Measurements from ENCODE around the gene MRPL22.

The MRPL22 gene

GRCh38 chr5:155008669-155009068 is 67.8 kb downstream of the MRPL22 start:
- H3K4me3 ChIP-seq (ENCODE audit: low read depth, low read length): no peak overlapping the region
- DNase-seq (ENCODE audit: low read depth): no peak
- no peak for TF ChIP-seq CTCF (IDR thresholded peaks at IDR 0.05; ENCODE audit: control insufficient read depth, extremely low read depth, insufficient read depth)

- TF ChIP-seq CTCF (IDR thresholded peaks at IDR 0.05; ENCODE audit: control insufficient read depth, extremely low read depth, insufficient read depth): no peak
- no peak for DNase-seq (ENCODE audit: low read depth)
- no peak overlapping the region for H3K4me3 ChIP-seq (ENCODE audit: low read depth, low read length)
These were observed 70.0 kb downstream of the MRPL22 start for GRCh38 chr5:155010881-155011280.

GRCh38 chr5:155013526-155013925 is 72.7 kb downstream of the MRPL22 start, which contains the start of gene KIF4B:
KIF4B (plus strand) TSS chr5:155013755; CDS start chr5:155013860, 105 bp downstream.
- DNase-seq (ENCODE audit: low read depth): no peak
- TF ChIP-seq CTCF (IDR thresholded peaks at IDR 0.05; ENCODE audit: control insufficient read depth, extremely low read depth, insufficient read depth): no peak
- peak within 1 kb of the TSS; percentile 23; the same call in 1 of the 2 replicates for H3K4me3 ChIP-seq (ENCODE audit: low read depth, low read length)

- H3K4me3 ChIP-seq (ENCODE audit: low read depth, low read length): no peak overlapping the region
- no peak for DNase-seq (ENCODE audit: low read depth)
- no peak for TF ChIP-seq CTCF (IDR thresholded peaks at IDR 0.05; ENCODE audit: control insufficient read depth, extremely low read depth, insufficient read depth)
These were observed 74.4 kb downstream of the MRPL22 start for GRCh38 chr5:155015239-155015638.

- no peak for TF ChIP-seq CTCF (IDR thresholded peaks at IDR 0.05; ENCODE audit: control insufficient read depth, extremely low read depth, insufficient read depth)
- no peak overlapping the region for H3K4me3 ChIP-seq (ENCODE audit: low read depth, low read length)
- DNase-seq (ENCODE audit: low read depth): no peak
These were observed 76.7 kb downstream of the MRPL22 start for GRCh38 chr5:155017610-155018009.

Measured in LNCaP clone FGC (cell line).